MM.1S (cell line): ENCODE results near the gene NME7.

Experiments
- EZH2phosphoT487 ChIP-seq: fragments of 300-600 bp; sonication (generic); IDR thresholded peaks from 2 replicates; pipeline ENCODE4 v1.6.1; 2018; ENCODE audit warnings: antibody characterized with exemption, low read length
- TF ChIP-seq, protein P1 (sequence below): fragments of 300-600 bp; sonication (generic); IDR thresholded peaks from 2 replicates; pipeline ENCODE4 v1.5.1; 2016; ENCODE audit warnings: antibody characterized with exemption, low read length, mixed read lengths

DNA sequence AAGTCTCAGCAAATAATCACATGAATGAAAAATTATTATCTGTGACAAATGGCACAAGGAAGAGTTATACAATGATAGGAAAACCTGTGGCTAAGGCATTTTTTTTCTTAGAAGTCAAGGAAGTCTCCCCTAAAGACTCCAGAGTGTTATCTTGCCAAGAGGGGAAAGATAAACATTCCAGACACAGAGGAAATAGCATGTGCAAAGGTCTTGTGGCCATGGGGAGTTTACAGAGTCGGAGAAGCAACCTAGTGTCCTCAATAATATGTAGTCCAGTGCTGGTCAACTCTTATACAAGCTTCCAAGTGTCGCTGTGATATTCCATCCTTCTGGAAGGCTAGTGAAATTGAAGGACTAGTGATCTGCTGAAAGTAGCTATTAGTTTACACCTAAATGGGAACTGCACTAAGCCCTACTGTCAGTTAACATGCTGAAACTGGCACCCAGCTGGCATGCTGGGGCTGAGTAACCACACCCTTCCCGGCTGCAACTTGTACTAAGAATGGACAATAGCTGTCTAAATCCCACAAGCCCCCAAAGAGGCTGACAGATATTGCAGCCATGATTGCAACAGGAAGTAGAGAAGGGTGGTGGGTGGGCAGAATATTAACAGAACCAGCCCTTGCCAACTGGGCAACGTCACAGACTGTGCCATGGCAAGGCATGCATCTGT lies 272.6 kb downstream of the NME7 start:
- TF ChIP-seq EZH2phosphoT487 = no peak
- TF ChIP-seq, protein P1, sequence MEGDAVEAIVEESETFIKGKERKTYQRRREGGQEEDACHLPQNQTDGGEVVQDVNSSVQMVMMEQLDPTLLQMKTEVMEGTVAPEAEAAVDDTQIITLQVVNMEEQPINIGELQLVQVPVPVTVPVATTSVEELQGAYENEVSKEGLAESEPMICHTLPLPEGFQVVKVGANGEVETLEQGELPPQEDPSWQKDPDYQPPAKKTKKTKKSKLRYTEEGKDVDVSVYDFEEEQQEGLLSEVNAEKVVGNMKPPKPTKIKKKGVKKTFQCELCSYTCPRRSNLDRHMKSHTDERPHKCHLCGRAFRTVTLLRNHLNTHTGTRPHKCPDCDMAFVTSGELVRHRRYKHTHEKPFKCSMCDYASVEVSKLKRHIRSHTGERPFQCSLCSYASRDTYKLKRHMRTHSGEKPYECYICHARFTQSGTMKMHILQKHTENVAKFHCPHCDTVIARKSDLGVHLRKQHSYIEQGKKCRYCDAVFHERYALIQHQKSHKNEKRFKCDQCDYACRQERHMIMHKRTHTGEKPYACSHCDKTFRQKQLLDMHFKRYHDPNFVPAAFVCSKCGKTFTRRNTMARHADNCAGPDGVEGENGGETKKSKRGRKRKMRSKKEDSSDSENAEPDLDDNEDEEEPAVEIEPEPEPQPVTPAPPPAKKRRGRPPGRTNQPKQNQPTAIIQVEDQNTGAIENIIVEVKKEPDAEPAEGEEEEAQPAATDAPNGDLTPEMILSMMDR = no peak
